Uterus (tissue), 2 donors: ENCODE measurements around the gene AUTS2.

Experiments
- POLR2A ChIP-seq, 2 donors: fragments of 450-650 bp; IDR thresholded peaks; one replicate each; pipeline ENCODE4 v1.6.1; 2016; ENCODE audit warnings: antibody characterized with exemption in 2 of 2, mild to moderate bottlenecking in 1 of 2, moderate library complexity in 1 of 2
- TF ChIP-seq, protein P1 (sequence below), 4 experiments: fragments of 200-600 bp in 2 of 4; fragments of 450-650 bp in 2 of 4; sonication (generic) in 2 of 4; IDR thresholded peaks; one replicate each; pipeline ENCODE4 v1.5.1; 2016 to 2019; ENCODE audit warnings: antibody characterized with exemption in 4 of 4, mild to moderate bottlenecking in 2 of 4, moderate library complexity in 1 of 4

DNA sequence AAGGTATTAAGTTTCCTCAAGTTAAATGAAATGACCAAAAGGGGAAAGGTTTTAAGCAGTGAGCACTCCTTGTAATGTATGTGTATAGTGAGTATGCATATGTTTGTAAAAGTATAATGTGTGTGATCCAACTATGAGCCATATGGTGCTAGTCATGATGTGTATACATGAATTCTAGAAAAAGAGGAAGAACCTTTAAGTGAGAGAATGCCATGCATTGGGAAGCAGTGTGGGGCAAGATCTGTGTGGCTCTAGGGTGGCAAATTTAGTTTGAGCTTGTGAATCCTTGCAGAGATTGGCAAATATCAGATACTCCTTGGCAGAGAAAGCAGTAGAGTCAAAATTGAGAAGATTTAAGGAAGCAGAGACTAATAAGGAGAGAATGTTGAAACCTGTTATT, 435.0 kb downstream of the AUTS2 start:
- TF ChIP-seq, protein P1, sequence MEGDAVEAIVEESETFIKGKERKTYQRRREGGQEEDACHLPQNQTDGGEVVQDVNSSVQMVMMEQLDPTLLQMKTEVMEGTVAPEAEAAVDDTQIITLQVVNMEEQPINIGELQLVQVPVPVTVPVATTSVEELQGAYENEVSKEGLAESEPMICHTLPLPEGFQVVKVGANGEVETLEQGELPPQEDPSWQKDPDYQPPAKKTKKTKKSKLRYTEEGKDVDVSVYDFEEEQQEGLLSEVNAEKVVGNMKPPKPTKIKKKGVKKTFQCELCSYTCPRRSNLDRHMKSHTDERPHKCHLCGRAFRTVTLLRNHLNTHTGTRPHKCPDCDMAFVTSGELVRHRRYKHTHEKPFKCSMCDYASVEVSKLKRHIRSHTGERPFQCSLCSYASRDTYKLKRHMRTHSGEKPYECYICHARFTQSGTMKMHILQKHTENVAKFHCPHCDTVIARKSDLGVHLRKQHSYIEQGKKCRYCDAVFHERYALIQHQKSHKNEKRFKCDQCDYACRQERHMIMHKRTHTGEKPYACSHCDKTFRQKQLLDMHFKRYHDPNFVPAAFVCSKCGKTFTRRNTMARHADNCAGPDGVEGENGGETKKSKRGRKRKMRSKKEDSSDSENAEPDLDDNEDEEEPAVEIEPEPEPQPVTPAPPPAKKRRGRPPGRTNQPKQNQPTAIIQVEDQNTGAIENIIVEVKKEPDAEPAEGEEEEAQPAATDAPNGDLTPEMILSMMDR (IDR thresholded peaks at IDR 0.05), result no peak
- no peak for TF ChIP-seq POLR2A (IDR thresholded peaks at IDR 0.05)
